ENCODE data around the gene OPALIN. TPM values are rescaled to one million over a fixed set of nuclear protein-coding genes. Genes with fewer than 3 reads are reported as not detected.

The OPALIN gene
- total and polyA plus RNA-seq, 2 donors from 2014 or later, result not detected

DNA sequence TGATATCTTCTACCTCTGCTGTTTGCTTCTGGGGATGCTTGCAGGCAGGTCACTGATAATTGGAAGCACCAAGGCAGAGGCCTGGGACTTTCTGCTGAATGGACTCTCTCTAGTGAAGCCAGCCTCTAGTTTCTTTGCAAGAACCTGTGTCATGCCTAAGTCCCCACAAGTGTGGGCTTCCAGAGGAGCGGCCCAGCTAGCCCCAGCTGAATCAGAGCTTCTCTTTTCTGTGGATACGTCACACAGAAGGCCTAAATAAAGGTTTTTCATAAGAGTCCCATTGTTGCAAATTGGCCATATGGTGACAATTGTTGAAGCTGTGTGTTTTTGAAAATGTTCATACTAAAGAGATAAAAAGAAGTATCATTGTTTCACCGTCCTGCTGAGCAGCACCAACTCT lies 6.8 kb upstream of the OPALIN start:
- intact Hi-C loops (cut with DNase I), result no loop called here
- Histone ChIP-seq H3K27ac (ENCODE audit: low read depth in 2 of 2, low read length in 2 of 2) (no peak overlapping the region), H3K9ac (ENCODE audit: low read length in 3 of 3) (no peak overlapping the region), H3K4me3 (ENCODE audit: low read length in 3 of 3) (no peak overlapping the region), H3K36me3 (ENCODE audit: control insufficient read depth in 2 of 3, insufficient read depth in 3 of 3, low read length in 3 of 3) (no peaks in the 10 kb centered on the region), H3K27me3 (ENCODE audit: control insufficient read depth, insufficient read depth, low read length) (no peaks in the 10 kb centered on the region), H3K4me1 (ENCODE audit: control insufficient read depth in 2 of 3, insufficient read depth in 2 of 3, low read depth in 1 of 3, low read length in 3 of 3) (no peaks in the 10 kb centered on the region), H3K9me3 (ENCODE audit: control insufficient read depth in 2 of 3, insufficient read depth in 1 of 3, low read length in 3 of 3) (no peaks in the 10 kb centered on the region)
- DNase-seq, result no peak
- no peak for FAIRE-seq
- TF ChIP-seq, protein P1, sequence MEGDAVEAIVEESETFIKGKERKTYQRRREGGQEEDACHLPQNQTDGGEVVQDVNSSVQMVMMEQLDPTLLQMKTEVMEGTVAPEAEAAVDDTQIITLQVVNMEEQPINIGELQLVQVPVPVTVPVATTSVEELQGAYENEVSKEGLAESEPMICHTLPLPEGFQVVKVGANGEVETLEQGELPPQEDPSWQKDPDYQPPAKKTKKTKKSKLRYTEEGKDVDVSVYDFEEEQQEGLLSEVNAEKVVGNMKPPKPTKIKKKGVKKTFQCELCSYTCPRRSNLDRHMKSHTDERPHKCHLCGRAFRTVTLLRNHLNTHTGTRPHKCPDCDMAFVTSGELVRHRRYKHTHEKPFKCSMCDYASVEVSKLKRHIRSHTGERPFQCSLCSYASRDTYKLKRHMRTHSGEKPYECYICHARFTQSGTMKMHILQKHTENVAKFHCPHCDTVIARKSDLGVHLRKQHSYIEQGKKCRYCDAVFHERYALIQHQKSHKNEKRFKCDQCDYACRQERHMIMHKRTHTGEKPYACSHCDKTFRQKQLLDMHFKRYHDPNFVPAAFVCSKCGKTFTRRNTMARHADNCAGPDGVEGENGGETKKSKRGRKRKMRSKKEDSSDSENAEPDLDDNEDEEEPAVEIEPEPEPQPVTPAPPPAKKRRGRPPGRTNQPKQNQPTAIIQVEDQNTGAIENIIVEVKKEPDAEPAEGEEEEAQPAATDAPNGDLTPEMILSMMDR (IDR thresholded peaks at IDR 0.05; ENCODE audit: borderline replicate concordance, extremely low read depth, insufficient read depth), result no peak

DNA sequence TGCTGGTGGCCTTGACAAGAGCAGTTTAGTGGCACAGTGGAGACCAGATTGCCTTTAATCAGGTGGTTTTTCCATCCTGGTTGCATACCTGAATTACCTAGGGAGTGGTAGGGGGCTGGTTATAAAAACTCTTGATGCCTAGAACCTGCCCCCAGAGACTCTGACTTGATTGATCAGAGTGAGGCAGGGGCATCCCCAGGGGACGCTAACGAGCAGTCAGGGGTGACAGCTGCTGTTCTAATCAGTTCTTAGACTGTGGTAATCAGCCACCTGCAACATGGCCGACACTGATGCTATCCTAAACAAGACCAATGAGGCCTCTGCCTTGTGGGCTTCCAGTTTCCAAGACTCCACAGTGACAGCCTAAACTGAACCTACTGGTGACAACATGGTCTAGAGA lies 2.0 kb upstream of the OPALIN start:
- no peak overlapping the region for H3K4me3 ChIP-seq (ENCODE audit: low read length in 3 of 3)
- H3K27me3 ChIP-seq (ENCODE audit: control insufficient read depth, insufficient read depth, low read length), result no peaks in the 10 kb centered on the region
- intact Hi-C loops (cut with DNase I), result no loop called here
- no peaks in the 10 kb centered on the region for H3K4me1 ChIP-seq (ENCODE audit: control insufficient read depth in 2 of 3, insufficient read depth in 2 of 3, low read depth in 1 of 3, low read length in 3 of 3)
- no peak overlapping the region for H3K9ac ChIP-seq (ENCODE audit: low read length in 3 of 3)
- FAIRE-seq (no peak), DNase-seq (no peak)
- TF ChIP-seq, protein P1 (IDR thresholded peaks at IDR 0.05; ENCODE audit: borderline replicate concordance, extremely low read depth, insufficient read depth), result no peak
- H3K27ac ChIP-seq (ENCODE audit: low read depth in 2 of 2, low read length in 2 of 2), result no peak overlapping the region
- no peaks in the 10 kb centered on the region for H3K36me3 ChIP-seq (ENCODE audit: control insufficient read depth in 2 of 3, insufficient read depth in 3 of 3, low read length in 3 of 3)
- no peaks in the 10 kb centered on the region for H3K9me3 ChIP-seq (ENCODE audit: control insufficient read depth in 2 of 3, insufficient read depth in 1 of 3, low read length in 3 of 3)

DNA sequence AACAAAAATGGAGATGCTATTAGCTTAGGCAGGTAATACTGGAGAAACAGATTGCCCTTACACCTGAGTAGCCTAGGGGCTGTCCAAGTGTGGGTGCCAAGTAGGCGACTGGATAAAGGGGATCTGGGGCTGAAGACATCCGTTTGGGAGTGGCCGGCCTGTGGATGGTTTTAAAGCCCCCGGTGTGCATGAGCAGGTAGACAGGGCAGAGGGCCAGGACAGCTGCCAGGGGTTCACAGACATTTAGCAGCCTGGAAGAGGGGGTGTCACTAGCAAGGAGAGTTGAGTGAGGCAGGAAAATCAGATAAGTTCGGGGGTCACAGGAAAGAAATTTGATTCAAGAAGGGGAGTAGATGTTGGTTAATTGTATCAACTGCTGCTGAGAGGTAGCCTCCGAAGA lies 1.5 kb upstream of the OPALIN start:
- intact Hi-C loops (cut with DNase I), result no loop called here
- FAIRE-seq (no peak), DNase-seq (no peak)
- Histone ChIP-seq H3K36me3 (ENCODE audit: control insufficient read depth in 2 of 3, insufficient read depth in 3 of 3, low read length in 3 of 3) (no peaks in the 10 kb centered on the region), H3K27me3 (ENCODE audit: control insufficient read depth, insufficient read depth, low read length) (no peaks in the 10 kb centered on the region), H3K4me1 (ENCODE audit: control insufficient read depth in 2 of 3, insufficient read depth in 2 of 3, low read depth in 1 of 3, low read length in 3 of 3) (no peaks in the 10 kb centered on the region), H3K27ac (ENCODE audit: low read depth in 2 of 2, low read length in 2 of 2) (no peak overlapping the region), H3K9me3 (ENCODE audit: control insufficient read depth in 2 of 3, insufficient read depth in 1 of 3, low read length in 3 of 3) (no peaks in the 10 kb centered on the region), H3K4me3 (ENCODE audit: low read length in 3 of 3) (no peak overlapping the region), H3K9ac (ENCODE audit: low read length in 3 of 3) (no peak overlapping the region)
- TF ChIP-seq, protein P1 (IDR thresholded peaks at IDR 0.05; ENCODE audit: borderline replicate concordance, extremely low read depth, insufficient read depth), result no peak

DNA sequence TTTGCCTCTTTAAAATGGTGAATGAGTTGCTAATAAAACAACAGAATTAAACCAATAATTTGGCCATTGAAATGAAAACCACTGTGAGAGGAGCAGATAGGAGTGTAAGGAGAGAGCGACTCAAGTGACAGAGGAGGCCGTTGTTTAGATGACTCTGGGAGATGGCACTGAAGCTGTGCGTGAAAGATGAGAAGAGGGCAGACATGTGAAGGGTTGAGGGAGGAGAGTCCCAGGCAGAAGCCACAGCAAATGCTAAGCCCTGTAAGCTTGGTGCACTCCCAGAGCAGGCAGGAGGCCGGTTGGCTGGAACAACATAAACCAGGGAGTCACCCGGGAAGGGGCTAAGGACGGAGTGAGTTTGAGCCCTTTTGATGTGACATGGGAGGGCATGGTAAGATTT lies 814 bp upstream of the OPALIN start:
- FAIRE-seq (no peak), DNase-seq (peak in 2 of 5 donors; percentile 17 to 19)
- TF ChIP-seq, protein P1 (IDR thresholded peaks at IDR 0.05; ENCODE audit: borderline replicate concordance, extremely low read depth, insufficient read depth), result no peak
- intact Hi-C loops (cut with DNase I), result no loop called here
- Histone ChIP-seq H3K27me3 (ENCODE audit: control insufficient read depth, insufficient read depth, low read length) (no peaks in the 10 kb centered on the region), H3K36me3 (ENCODE audit: control insufficient read depth in 2 of 3, insufficient read depth in 3 of 3, low read length in 3 of 3) (no peaks in the 10 kb centered on the region), H3K4me3 (ENCODE audit: low read length in 3 of 3) (no peak overlapping the region), H3K9me3 (ENCODE audit: control insufficient read depth in 2 of 3, insufficient read depth in 1 of 3, low read length in 3 of 3) (no peaks in the 10 kb centered on the region), H3K27ac (ENCODE audit: low read depth in 2 of 2, low read length in 2 of 2) (no peak overlapping the region), H3K9ac (ENCODE audit: low read length in 3 of 3) (no peak overlapping the region), H3K4me1 (ENCODE audit: control insufficient read depth in 2 of 3, insufficient read depth in 2 of 3, low read depth in 1 of 3, low read length in 3 of 3) (no peaks in the 10 kb centered on the region)
